ENCODE results near the gene ITGB5.

GRCh38 chr3:124887932-124888298 lies 750 bp upstream of the ITGB5 start:
- no peak for TF ChIP-seq POLR2A (IDR thresholded peaks at IDR 0.05)
- TF ChIP-seq CTCF (IDR thresholded peaks at IDR 0.05) = no peak
- no peak for TF ChIP-seq EP300 (IDR thresholded peaks at IDR 0.05)
